ENCODE measurements around the gene ADAMTS17. TPM values are rescaled to one million over a fixed set of nuclear protein-coding genes. Genes with fewer than 3 reads are reported as not detected.

Gene ADAMTS17
- total RNA-seq, 1 donor from 2014 or later = 2.1 TPM

DNA sequence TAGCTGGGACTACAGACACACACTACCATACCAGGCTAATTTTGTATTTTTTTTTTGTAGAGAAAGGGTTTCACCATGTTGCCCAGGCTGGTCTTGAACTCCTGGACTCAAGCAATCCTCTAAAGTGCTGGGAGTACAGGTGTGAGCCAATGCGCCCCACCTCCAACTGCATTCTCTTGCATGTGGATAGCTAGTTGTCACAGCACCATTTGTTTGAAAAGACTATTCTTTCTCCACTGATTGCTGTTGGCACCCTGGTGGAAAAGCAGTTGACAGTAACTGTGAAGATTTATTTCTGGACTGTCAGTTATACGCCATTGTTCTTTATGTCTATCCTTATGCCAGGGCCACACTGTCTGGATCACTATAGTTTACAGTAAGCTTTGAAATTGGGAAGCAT lies 303.9 kb downstream of the ADAMTS17 start:
- intact Hi-C loops (cut with micrococcal nuclease) = no loop called here

DNA sequence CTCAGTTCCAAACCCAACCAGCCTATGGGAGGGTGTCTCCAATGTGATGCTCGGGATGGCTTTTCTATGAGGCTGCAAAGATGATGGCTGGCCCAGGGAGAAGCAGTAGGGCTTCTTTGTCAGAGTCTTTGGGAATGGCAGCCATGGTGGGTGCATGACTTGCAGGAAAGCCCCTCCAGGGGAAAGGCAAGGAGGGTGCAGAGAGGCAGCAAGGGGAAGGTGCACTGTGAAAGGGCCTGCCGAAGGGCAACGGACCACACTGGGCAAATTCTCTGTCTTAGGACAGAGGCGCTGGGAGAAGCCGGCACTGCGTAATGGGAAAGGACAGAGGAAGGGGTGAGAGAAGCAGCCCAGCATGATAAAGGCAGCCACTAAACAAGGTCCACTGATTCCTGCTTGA lies 305.8 kb downstream of the ADAMTS17 start:
- intact Hi-C loops (cut with micrococcal nuclease) = no loop called here

DNA sequence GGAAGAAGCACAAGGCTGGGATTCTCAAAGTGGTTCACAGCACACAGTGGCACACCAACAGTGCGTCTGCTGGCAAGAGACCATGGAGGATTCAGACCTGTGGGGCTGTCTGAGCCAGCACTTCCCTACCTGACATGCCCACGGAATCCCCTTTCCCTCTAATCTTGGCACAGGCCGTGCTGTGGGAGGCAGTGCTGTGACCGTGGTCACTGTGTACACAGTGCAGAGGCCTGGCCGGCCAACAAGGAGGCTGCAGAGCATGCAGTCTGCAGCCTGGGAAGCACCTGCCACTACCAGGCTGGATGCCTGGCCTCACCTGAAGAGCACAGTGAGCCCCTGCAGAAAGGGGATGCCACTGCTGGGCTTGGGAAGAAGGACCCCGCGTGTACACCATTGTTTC lies 307.6 kb downstream of the ADAMTS17 start:
- intact Hi-C loops (cut with micrococcal nuclease) = no loop called here

DNA sequence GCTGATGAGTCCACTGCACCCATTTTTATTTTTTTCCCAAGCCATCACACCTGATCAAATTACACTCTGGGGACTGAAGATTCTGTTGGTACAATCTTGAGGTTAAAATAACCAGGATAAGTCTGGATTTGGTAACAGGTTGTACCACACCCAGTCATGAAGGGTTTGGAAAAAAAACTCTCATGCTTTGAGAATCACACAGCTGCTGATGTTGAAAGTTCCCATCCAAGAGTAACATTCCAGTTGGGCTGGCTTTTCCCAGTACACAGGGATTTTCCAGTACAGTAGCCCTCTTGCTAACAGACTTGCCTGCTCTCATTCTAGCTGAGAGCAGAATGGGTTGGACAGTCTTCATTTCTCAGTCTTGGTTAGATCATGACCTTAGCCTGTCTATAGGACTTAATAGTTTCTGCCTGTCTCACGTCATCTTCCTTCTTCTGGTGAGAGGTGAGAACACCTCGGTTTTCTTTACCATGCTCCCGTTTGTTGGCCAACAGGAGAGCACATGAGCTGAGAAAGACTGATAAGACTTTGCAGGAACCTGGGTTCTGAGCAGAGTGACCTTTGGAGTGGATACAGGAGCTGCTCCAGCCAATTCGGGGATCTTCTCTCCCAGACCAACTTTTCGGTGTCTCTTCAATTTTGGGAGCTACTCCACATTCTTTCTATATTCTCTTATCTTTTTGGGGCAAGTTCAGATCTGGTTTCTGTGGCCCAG lies 308.5 kb downstream of the ADAMTS17 start:
- intact Hi-C loops (cut with micrococcal nuclease) = no loop called here

DNA sequence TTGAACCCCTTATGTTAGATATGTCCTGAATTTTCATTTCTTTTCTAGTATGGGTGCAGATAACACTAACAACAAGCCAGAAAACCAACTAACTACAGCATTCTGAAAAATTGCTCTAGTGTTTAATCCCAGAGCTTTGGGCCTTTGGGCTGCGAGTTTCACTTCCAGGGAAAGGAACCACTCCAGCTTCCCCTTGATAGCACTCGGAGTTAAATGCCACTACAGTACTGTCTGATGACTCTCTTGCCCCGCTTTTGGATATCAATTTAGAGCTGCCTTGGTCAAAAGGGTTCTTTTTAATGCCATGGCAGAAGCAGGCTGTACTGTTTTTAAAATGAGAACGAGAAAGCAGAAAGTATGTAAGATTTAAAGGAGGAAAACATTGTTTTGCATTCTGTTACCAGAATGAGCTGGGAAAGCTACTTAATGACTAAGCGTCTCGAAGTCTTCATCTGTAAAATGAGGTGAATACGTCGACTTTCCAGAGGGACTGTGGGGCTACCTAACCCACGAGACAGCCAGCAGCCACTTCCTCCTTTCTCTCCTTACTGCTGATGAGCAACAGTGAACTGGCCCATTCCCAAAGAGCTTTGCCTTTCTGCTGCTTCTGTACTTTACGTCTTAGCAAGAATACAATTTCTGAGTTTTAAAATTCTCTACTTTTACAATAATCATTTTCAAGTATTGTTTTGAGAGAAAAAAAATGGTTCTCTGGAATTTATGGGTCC lies 309.3 kb downstream of the ADAMTS17 start:
- intact Hi-C loops (cut with micrococcal nuclease) = no loop called here

DNA sequence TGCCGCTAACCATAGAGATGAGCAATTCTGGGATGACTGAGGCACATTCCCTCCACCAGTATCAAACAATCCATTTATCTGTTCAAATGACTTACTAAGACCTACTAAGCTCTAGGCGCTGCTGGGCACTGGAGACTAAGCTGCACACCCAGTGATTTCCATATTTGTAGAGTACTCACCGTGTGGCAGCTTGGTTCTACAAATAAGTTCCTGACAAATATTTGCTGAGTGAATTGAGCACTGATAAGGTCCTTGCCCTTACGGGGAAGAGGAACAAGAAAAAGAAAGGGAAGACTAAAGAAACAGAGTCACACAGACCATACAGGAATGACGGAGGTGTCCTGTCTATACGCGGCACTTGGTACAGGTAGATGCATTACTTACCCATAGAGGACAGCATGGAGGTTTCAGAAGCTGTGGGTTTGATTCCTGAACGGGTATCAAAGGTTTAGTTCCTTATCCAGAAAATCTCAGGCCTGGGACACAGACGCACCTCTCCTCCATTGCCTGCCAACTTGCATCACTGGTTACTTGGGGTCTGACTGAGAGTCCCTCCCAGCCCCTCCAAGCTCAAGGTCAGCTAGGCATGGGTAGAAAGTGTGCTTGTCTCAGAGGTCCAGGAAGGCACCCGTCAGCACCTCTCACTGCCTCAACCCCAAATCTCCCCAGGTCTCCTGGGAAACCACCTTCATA lies 310.0 kb downstream of the ADAMTS17 start:
- intact Hi-C loops (cut with micrococcal nuclease) = no loop called here

DNA sequence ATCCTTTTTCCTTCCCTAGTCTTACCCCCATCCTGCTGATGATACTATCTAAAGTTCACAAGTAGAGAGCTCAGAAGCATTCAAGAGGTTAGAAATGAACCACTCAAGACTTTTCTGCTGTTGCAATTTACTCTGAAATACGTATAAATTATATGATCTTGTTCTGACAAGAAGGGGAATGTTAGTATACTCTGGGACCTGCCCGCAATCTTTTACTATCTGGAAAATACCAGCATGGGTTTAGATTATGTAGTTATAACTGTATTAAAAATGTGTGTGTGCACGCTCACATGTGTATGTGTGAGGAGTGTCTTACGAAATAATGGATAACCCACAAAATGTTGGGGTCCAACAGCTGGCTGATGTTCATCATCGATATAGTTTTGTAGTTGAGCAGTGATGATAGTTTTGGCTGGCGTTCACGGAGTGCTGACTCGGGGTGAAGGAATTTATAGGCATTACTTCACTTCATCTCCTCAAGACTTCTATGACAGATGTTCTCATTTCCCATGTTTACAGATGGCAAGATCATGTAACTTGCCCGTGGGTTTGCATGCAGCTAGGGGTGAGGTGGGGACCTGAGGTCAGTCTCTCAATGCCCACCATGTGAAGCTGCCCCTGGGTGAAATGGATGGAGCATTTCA lies 311.1 kb downstream of the ADAMTS17 start:
- intact Hi-C loops (cut with micrococcal nuclease) = no loop called here

DNA sequence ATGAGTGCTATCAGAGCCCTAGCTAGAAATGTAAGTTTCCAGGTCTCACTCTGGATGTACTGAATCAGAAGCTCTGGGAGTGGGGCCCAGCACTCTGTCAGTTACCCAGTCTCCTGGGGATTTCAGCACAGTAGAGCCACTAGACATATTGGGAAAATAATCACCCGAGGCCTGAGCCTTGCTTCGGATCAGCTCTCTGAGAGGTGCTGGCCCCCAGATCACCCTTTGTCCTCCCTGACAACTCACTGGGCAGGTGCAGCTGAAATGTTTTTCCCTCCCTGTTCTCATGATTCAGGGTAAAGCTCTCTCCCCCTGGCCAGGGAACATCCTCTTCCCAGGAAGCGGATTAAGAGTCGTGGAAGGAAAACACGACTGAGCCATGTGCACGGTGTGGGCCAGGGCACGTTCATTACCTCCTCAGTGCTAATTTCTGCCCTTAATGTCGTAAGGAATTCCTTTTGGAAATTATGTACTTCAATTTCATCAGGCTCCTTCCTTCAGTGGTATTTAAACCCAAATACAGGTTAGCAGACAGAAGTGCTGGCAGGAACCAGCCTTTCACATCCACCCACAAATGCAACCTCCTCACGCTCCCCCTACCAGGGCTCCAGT lies 311.8 kb downstream of the ADAMTS17 start:
- intact Hi-C loops (cut with micrococcal nuclease) = no loop called here

DNA sequence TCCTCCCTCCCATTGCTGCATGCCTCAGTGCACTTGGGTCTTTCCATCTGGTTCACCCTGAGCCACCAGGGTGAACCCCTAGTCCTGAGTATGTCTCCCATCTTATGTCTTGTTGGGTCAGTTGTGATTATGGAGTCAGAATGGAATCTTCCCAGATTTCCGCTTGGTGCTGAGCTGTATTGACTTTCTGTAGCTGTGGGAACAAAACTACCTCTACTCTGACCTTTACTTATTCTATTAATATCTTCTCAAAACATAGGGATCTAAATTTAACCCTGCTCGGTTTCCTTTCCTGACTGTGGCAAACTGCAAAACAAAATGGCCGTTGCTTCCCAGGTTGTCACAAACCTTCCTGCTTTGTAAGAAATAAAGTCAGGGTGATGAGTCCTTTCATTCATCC lies 312.7 kb downstream of the ADAMTS17 start:
- intact Hi-C loops (cut with micrococcal nuclease) = no loop called here

DNA sequence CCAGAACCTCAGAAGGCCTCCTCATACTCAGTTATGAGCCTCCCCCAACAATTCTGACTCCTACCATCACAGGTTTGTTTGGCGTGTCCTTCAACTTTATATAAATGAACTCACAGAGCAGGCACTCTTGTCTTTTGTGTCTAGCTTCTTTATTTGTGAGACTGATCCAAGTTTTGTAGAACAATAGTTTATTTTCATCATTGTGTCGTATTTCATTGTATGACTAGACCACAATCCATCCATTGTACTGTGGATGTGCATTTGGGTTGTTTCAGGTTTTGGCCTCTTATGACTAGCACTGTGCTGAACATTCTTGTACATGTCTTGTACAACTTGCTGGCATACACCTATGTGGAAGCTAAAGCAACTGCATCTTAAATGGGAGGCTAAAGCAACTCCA lies 315.7 kb downstream of the ADAMTS17 start:
- intact Hi-C loops (cut with micrococcal nuclease) = no loop called here

DNA sequence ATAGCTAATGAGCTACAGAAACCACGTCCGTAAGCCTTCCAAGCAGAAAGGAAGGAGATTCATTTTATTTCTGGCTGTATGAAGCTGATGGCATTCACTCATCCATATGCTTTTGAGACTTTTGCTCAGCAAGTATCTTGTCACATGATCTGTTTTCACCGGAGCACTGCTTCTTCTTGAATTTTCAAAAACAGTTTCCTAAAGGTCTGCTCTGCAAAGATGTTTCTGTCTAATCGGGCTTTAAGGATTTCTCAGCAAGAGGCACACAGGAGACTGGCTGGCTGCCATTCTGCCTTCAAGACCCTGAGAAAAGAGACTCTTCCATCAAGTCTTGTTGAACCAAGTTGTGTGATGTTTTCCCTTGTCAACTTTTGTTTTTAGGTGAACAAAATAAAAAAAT lies 319.0 kb downstream of the ADAMTS17 start:
- intact Hi-C loops (cut with micrococcal nuclease) = no loop called here

DNA sequence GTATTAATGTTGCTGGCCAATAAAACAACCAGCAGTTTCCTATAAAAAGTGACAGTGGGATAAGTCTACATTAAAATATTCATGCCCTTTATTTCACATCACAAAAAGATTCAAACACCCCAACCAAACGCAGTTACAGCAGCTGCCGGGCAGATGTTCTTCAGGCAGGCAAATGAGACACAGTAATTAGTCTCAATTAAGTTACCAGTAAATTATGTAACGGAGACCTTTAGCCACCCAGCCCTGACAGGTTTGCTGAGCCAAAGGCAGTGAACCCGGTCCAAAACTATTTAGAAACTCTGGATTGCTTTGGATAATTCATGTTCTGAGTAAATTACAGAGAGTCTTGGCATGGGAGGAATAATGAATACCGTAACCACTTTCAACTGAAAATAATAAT lies 319.4 kb downstream of the ADAMTS17 start:
- intact Hi-C loops (cut with micrococcal nuclease) = no loop called here

DNA sequence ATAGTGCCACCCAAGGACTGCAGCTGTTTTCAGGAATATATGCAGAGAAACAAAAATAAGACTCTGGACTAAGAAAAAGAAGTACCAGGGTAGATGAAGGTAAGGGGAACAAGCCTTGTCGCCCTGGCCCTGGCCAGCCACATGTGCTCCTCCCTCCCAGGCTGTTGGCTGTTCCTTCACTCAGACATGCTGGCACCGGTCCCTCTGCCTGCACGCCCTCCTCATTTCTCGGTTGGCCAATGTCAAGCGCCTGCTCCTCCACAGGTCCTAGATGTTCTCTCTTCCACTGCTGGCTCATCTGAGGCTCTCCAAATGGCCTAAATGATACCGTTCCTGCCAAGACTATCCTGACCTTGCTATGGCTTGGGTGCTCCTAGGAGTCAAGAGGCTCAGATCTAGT lies 320.1 kb downstream of the ADAMTS17 start:
- intact Hi-C loops (cut with micrococcal nuclease) = no loop called here

DNA sequence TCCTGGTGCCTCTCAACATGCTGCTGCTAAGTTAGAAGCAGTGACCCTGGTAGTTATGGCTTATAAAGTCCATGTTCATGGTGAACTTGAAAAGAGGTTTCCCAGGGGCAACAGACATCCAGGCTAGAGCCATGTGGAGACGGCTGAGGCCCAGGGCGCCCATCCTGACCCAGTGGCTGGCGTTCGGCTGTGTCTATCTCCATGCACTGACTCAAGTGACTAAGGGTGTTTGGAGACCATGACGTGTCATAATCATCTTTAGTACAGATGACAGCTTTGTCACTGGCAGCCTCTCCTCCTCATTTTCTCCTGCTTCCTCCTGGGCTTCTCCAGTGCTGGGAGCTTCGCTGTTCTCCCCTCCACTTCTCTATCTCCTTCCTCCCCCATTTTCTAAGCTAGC lies 321.2 kb downstream of the ADAMTS17 start:
- intact Hi-C loops (cut with micrococcal nuclease) = no loop called here

DNA sequence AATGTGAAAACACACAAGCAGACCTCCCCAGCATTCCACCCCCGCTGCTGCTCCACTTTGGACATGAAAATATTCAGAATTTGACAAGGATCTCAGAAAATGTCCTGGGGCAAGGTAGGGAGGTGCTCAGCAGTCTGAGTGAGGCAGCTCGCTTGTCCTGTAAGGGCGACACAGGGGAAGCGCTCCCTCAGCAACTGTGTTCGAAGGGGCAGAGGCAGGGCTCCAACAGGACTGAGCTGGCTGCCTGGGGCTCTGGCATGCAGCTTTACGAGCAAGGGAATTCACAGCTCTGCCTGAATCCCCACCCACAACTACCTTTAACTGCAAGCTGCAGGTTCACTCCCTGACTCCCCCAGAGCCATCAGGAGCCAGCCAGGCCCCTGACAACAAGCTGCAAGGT lies 321.6 kb downstream of the ADAMTS17 start:
- intact Hi-C loops (cut with micrococcal nuclease) = no loop called here

DNA sequence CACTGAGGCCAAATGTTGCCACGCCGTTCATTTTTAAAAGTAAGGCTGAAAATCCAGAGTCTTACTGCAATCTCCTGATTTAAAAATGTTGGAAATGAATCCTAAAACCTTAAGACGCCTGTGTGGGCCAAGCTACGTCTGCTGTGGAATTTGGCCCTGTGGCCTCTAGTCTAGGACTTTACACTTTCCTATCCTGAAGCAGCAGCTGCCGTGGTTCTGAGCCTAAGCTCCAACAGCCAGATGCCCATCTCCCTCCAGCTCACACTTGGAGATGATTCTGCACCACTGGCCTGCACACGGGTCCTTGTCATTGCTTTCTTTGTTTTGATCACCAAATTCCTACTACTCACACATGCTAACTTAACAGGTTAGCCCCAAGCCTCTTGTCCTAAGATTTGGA lies 322.2 kb downstream of the ADAMTS17 start:
- intact Hi-C loops (cut with micrococcal nuclease) = loop anchor here (5.0 kb wide), 1 partner anchor 952 kb away; no protein-coding TSS in a partner anchor

DNA sequence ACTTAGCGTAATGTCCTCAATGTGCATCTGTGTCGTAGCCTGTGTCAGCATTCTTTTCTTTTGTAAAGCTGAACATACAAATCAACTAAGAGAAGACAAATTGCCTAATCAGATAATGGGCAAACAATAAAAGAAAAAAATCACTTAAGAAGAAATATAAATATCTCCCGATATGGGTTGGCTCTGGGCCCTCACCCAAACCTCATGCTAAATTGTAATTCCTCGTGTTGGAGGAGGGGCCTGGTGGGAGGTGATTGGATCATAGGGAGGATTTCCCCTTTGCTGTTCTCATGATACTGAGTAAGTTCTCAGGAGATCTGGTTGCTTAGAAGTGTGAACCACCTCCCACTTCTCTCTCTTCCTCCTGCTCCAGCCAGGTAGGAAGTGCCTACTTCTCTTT lies 323.6 kb downstream of the ADAMTS17 start:
- intact Hi-C loops (cut with micrococcal nuclease) = loop anchor here (5.0 kb wide), 1 partner anchor 951 kb away; no protein-coding TSS in a partner anchor

DNA sequence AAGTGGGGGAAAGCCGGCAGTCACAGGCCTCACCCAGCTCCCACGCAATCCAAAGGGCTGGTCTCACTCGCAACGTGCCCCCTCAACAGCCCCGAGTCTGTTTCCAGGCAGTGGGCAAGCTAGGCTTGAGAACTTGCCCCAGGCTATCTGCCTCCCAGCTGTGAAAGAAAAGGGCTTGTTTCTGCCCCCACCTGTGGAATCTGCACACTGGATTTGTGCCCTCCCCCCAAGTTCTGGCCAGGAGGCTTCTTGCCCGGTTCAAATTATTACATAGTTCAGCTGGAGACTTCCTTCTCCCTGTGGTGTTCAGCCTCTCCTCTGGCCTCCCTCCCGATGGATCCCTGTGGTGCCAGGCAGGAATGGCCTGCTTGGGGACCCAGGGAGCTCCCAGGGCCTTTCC lies 324.6 kb downstream of the ADAMTS17 start:
- intact Hi-C loops (cut with micrococcal nuclease) = loop anchor here (5.0 kb wide), 1 partner anchor 950 kb away; no protein-coding TSS in a partner anchor

DNA sequence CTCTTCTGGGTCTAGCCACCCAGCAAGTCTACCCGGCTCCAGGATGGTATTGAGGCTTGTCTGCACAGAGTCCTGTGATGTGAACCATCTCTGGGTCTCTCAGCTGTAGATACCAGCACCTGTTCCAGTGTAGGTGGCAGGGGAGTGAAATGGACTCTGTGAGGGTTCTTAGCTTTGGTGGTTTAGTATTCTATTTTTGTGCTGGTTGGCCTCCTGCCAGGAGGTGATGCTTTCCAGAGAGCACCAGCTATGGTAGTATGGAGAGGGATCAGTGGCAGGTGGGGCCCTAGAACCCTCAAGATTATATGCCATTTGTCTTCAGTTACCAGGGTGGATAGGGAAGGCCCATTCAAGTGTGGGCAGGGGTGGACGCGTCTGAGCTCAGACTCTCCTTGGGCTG lies 325.1 kb downstream of the ADAMTS17 start:
- intact Hi-C loops (cut with micrococcal nuclease) = loop anchor here (5.0 kb wide), 1 partner anchor 949 kb away; no protein-coding TSS in a partner anchor

DNA sequence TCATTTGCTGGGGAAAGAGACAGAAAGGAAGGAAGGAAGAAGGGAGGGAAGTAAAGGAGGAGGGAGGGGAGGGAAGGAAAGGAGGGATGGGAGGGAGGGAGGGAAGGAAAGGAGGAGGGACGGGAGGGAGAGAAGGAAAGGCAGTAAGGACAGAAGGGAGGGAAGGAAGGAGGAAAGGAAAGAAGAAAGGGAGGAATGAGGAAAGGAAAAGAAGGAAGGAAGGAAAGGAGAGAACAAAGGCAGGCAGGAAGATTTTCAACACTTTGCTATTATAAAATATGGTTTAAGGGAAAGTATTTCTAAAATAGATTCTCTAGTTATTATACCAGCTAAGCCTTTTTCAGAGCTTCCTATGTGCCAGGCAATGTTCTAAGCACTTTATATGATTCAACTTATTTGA lies 330.5 kb downstream of the ADAMTS17 start:
- intact Hi-C loops (cut with micrococcal nuclease) = no loop called here

DNA sequence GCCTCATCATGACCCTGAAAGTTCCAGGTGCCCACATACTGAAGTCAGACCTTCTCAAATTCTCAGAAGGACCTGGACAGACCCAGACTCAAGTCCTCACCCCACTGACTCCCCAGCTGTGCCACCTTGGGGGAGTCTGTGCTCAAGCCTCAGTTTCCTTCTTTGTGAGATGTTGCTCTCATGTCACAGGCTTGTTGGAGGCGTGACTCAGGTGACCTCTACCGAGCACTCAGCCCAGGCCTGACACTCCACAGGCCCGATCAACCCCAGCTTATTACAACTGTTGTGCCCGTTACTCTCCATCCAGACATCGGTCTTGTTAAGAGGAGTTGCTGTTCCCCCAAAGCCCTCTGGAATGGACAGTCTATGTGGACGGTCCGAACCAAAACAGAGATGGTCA lies 332.4 kb downstream of the ADAMTS17 start:
- intact Hi-C loops (cut with micrococcal nuclease) = no loop called here
